ENCODE results near the gene DCBLD2.

Gene DCBLD2

GRCh38 chr3:98827221-98827920 is 74.1 kb downstream of the DCBLD2 start:
- DNase-seq, result no peak

DNA sequence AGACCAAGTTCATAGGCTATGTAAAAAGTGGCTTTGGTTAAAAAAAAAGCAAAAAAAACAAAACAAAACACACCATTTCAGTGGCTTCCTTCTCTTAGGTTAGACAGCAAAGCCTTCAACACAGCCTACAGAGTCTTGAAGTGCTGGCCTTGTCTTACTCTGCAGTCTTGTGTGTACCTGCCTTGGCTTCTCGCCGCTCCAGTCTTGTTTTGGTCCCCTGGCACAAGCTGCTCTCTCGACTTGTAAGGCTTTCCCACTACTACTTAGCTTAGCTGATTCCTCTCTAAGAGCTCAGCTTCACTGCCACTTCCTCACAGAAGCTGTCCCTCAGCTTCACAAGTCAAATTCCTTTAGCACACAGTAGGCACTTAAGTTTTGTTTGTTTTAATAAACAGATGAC is 75.4 kb downstream of the DCBLD2 start:
- no peak for DNase-seq

- DNase-seq, result no peak
Measured at GRCh38 chr3:98824256-98824655, 77.2 kb downstream of the DCBLD2 start.

DNA sequence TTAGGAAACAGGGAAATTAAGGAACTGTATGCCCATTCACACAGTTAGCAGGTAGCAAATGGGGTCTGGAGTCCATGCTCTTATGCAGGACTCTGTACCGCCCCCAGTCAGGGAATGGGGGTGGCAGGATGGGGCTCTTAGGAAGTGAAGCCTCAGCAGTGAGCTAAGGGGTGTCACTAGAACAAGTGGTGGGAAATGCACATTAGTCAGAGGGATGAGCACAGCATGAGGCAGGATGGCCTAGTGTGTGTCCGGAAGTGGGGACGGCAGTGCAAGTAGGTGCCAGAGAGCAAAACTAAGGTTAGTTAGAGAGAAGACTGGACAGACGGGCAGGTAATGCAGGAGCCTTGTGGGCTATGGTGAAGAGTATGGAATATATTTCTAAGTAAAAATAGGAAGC is 77.7 kb downstream of the DCBLD2 start:
- no peak for DNase-seq

GRCh38 chr3:98821063-98821462 is 80.4 kb downstream of the DCBLD2 start:
- DNase-seq, result no peak

DNA sequence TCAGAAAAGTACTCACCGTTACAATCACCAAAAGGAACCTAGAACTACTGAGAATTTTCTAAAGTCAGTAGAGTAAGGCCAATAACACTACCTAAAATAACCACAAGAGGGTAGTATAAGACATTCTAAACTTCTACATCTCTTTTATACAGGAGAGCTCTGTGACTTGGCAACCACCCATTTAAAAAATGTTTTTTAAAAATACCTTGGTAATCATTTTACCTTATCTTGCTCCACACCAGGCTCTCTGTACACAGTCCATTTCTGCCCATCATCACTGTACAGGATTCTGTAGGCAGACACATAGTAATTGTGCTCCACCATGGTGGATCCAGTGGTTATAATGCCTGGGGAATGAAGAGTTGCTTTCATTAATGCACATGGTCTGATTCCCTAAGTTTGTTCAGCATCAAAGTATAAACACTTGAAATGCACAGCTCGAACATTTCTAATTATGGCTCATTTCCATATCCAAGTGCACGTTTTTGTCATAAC is 83.9 kb downstream of the DCBLD2 start:
- no peak for DNase-seq

DNA sequence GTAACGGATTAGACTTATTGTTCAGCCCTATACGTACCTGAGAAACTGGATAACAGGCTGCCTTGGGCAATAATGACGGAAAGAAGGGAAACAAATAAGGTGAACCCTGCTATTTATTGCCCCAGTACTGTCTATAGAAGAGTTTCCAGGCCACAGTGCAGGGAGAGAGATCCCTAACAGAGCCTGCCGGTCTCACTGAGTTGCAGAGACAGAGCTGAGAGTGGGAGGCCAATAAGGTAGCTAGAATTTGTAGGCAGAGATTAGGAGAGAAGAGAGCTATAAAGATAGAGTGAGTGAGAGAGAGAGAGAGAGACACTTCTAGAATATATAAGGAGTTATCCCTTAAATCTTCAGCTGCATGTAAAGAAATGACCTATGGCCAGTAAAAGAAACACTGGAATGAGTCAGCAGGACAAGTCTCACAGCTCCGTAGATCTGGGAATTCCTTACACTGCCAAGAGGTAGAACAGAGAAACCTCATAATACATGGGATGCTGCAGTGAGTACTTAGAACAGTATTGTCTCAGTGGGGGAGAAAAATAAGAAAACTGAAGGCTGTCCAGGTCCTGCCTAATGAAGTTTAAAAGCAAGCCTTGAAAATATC is 86.6 kb downstream of the DCBLD2 start:
- no peak for DNase-seq

DNA sequence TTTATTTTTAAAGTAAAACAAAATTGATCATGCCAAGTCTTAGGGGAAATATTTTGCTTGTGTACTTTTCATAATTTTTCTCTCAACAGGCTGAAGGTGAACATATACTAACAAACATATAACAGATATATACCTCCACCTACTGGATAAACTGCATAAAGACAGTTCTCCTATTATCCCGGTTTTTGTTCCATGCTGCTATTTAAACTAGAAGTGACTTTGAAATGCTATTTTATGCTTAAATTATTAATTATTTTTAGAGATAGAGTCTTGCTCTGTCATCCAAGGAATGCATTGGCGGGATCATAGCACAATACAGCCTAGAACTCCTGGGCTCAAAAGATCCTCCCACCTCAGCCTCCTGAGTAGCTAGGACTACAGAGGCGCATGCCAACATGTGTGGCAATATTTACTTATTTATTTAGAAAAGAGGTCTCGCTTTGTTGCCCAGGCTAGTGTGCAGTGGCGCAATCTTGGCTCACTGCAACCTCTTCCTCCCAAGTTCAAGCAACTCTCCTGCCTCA is 88.6 kb downstream of the DCBLD2 start:
- no peak for DNase-seq

- no peak for DNase-seq
Measured at GRCh38 chr3:98811048-98811447, 90.4 kb downstream of the DCBLD2 start.

DNA sequence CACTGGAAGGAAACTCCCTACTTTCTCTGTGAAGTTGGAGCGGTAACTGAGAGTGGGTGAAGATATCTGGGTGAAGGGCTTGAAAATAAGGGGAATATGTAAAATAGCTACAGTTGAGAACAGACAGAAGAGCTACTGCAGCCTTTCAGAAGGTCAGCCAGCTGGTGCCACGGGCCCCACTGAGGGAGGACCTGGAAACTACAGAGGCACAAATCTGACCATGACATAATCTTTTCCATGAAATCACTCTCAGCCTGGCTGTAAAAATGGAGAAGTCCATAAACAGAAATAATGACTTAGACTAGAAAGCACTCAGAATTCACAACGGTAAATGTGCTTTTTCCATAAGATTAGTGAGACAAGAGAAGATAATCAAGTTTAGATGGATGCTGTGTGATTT is 91.9 kb downstream of the DCBLD2 start:
- DNase-seq, result no peak

DNA sequence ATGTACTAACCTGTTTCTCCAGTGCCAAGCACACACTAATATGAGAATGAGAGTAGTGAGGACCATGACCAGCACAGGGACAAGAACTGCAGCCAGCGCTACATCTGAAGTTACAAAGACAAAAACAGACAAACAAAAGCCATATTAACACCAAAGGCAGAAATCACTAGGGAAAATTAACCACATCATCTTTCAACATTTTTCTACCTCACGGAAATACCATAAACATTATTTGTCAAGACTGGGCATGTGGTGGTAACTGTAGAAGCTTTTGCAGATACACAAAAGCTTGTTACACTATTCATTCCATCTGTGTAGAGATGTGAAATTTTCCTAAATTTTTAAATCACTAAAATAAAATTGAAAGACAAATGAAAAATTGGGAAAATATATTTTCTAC is 93.4 kb downstream of the DCBLD2 start:
- DNase-seq, result no peak

DNA sequence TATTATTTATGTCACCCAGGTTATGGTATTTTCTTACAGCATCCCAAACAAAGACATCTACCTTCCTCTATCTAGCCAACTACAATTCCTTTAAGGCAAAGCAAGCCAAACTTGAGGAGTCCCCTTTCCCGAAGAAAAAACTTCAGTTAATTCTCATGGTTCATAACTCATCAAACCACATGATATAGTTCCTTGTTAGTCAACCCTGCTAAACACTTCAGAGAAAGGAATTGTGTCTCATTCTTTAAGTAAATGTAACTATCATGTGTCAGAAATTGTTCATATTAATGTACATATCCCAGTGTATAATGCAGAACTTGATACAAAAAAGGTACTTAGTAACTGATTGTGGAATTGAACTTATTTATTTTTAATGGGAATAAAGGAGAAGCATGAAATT is 93.9 kb downstream of the DCBLD2 start:
- DNase-seq, result no peak

DNA sequence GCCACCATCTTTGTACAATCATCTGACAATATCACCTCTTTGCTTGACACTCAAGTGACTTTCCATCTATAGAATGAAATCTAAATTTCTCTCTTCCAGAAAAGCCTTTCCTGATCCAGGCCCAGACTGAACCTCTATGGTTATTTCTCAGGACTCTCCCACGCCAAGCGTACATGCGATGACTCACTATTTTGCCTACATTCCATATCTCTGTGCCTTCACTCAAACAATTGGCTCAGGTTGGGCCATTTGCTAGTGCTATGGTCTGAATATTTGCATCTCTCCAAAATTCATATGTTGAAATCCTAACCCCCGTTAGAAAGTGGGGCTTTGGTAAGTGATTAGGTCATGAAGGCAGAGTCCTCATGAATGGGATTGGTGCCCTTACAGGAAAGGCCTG is 94.5 kb downstream of the DCBLD2 start:
- DNase-seq, result no peak

DNA sequence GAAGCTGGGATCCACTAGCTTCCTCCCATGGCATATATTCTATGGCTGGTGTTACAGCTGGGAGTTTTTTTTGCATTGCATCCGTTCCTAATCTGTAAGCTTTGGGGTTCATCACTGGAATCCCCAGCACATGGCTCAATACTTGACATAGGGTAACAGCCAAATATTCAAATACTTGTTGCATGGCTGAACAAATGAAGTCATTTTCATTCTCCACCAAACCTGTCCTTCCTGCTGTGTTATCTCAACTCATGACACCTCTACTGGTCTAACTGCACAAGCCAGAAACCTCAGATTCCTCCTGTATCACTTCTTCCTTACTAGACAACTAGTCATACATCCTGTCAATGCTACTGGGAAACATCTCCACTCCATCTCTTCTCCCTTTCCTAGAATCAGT is 95.0 kb downstream of the DCBLD2 start:
- no peak for DNase-seq

GRCh38 chr3:98805571-98805970 is 95.9 kb downstream of the DCBLD2 start:
- no peak for DNase-seq

GRCh38 chr3:98801043-98801747 is 100.3 kb downstream of the DCBLD2 start:
- DNase-seq, result no peak

GRCh38 chr3:98800401-98800800 is 101.1 kb downstream of the DCBLD2 start:
- DNase-seq, result no peak

DNA sequence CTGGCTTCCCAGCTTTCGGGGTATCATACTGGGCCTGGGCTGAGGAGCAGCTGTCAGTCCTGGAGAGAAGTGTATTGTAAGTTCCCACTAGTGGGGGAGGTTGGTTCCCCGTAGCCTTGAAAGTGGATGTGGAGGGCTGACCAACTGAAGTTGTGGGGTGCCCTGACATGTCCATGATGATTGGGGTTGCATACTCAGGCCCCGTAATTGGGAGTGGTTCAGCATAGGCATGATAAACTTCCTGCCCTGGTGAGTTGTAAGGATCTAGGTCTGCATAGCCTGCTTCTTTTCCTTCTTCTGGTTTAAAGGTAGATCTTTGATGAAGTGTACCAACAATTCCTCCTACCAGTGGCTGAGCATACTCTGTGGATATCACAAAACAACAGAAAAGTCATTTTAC is 102.0 kb downstream of the DCBLD2 start:
- no peak for DNase-seq

GRCh38 chr3:98798820-98799219 is 102.7 kb downstream of the DCBLD2 start:
- DNase-seq, result no peak

DNA sequence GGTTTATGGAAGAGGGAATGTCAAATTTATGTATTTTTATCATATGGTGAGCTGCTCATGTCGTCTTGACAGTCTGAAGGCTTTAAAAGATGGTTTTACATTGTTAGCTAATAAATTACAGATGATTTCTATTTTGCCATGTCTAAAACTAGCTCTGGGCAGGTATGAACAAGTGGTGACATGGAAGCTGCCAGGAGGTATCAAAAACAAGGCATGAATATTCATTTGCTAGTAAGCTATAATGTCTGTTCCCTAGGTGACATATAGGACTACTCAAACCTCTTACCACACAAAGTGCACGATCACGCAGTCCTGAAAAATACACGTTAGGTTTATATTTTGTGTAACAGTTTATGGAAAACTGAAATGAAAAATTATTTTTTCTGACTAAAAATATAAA is 103.6 kb downstream of the DCBLD2 start:
- DNase-seq, result no peak

- DNase-seq, result no peak
Measured at GRCh38 chr3:98796334-98796733, 105.2 kb downstream of the DCBLD2 start.

DNA sequence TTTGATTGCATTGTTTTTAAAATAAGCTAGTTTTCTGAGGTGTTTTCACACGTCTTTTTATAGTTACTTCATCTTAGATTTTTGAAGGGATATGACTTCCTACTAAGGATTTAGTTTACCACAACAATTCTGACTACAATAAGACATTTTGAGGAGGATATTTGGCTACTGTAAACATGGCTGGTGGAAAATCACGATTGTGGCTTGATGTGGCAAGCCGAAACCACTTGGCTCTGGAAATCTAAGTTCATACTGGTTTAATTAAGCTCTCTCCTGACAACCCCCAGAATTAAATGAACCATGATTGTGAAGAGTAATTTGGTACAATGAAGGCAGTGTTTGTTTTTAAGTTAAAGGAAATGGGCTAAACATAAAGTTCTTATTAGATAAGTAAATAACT is 107.5 kb downstream of the DCBLD2 start:
- DNase-seq, result no peak

- no peak for DNase-seq
Measured at GRCh38 chr3:98791341-98792325, 109.9 kb downstream of the DCBLD2 start.
